ENCODE results near the gene ZBTB24. TPM values are rescaled to one million over a fixed set of nuclear protein-coding genes. Genes with fewer than 3 reads are reported as not detected.

The ZBTB24 gene
- total and polyA plus RNA-seq, 4 donors = 1.2 to 3.9 (median 2.2) TPM

DNA sequence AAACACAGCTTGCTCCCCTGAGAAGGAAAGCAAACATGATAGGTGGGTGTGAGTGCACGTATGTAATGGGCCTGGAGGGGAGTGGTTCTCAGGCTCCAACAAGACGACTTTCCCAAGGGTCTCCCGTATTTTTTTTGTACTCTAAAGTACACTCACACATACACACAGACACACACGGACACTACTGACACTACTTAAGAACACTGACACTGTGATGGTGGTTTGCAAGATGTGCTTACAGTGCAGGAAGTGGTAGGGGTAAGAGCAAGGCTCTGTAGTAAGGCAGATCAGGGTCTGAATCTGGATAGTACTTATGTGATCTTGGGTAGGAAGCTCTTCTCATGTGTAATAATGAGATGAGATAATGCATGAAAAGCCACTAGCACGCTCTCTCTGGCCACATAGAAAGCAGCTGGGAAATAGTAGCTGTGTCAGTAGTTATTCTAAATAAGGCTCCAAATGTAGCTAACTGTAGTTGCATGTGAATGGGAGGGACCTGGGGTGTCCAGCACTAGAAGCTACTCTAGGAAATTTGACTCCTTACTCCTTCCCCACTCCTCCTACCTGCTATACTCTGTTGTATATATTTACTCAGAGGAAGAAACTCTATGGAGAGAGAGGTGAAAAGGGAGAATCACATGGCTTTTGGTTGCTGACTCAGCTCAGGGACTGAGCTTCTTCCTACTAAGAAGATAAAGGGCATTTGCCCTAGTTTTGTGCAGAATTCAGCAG is 8.4 kb upstream of the ZBTB24 start:
- H3K27ac ChIP-seq (ENCODE audit: low read depth in 1 of 2, low read length in 2 of 2) = no peak overlapping the region
- TF ChIP-seq, protein P1, sequence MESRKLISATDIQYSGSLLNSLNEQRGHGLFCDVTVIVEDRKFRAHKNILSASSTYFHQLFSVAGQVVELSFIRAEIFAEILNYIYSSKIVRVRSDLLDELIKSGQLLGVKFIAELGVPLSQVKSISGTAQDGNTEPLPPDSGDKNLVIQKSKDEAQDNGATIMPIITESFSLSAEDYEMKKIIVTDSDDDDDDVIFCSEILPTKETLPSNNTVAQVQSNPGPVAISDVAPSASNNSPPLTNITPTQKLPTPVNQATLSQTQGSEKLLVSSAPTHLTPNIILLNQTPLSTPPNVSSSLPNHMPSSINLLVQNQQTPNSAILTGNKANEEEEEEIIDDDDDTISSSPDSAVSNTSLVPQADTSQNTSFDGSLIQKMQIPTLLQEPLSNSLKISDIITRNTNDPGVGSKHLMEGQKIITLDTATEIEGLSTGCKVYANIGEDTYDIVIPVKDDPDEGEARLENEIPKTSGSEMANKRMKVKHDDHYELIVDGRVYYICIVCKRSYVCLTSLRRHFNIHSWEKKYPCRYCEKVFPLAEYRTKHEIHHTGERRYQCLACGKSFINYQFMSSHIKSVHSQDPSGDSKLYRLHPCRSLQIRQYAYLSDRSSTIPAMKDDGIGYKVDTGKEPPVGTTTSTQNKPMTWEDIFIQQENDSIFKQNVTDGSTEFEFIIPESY (IDR thresholded peaks at IDR 0.05) = no peak
- TF ChIP-seq YY1 (IDR thresholded peaks at IDR 0.05) = no peak
- no peak for TF ChIP-seq RAD21 (IDR thresholded peaks at IDR 0.05)
- TF ChIP-seq TAF1 (conservative IDR thresholded peaks at IDR 0.05) = no peak
- no peak for TF ChIP-seq FOXA2 (IDR thresholded peaks at IDR 0.05)
- TF ChIP-seq, protein P2, sequence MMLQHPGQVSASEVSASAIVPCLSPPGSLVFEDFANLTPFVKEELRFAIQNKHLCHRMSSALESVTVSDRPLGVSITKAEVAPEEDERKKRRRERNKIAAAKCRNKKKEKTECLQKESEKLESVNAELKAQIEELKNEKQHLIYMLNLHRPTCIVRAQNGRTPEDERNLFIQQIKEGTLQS (IDR thresholded peaks at IDR 0.05) = no peak
- TF ChIP-seq EGR1 (IDR thresholded peaks at IDR 0.05; ENCODE audit: low read depth in 2 of 2) = no peak
- no peak for TF ChIP-seq HNF4G (IDR thresholded peaks at IDR 0.05)
- no peak for TF ChIP-seq FOXA1 (IDR thresholded peaks at IDR 0.05)
- TF ChIP-seq SP1 (IDR thresholded peaks at IDR 0.05) = no peak
- no peak for TF ChIP-seq JUND (IDR thresholded peaks at IDR 0.05)
- no peak for TF ChIP-seq RXRA (IDR thresholded peaks at IDR 0.05)
- TF ChIP-seq NR2F2 (IDR thresholded peaks at IDR 0.05) = no peak
- TF ChIP-seq GABPA (IDR thresholded peaks at IDR 0.05 in 1 of 2, conservative IDR thresholded peaks at IDR 0.05 in 1 of 2) = no peak
- TF ChIP-seq, protein P3, sequence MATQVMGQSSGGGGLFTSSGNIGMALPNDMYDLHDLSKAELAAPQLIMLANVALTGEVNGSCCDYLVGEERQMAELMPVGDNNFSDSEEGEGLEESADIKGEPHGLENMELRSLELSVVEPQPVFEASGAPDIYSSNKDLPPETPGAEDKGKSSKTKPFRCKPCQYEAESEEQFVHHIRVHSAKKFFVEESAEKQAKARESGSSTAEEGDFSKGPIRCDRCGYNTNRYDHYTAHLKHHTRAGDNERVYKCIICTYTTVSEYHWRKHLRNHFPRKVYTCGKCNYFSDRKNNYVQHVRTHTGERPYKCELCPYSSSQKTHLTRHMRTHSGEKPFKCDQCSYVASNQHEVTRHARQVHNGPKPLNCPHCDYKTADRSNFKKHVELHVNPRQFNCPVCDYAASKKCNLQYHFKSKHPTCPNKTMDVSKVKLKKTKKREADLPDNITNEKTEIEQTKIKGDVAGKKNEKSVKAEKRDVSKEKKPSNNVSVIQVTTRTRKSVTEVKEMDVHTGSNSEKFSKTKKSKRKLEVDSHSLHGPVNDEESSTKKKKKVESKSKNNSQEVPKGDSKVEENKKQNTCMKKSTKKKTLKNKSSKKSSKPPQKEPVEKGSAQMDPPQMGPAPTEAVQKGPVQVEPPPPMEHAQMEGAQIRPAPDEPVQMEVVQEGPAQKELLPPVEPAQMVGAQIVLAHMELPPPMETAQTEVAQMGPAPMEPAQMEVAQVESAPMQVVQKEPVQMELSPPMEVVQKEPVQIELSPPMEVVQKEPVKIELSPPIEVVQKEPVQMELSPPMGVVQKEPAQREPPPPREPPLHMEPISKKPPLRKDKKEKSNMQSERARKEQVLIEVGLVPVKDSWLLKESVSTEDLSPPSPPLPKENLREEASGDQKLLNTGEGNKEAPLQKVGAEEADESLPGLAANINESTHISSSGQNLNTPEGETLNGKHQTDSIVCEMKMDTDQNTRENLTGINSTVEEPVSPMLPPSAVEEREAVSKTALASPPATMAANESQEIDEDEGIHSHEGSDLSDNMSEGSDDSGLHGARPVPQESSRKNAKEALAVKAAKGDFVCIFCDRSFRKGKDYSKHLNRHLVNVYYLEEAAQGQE (IDR thresholded peaks at IDR 0.05) = no peak
- TF ChIP-seq CTCF (IDR thresholded peaks at IDR 0.05; ENCODE audit: low read depth, low read length, missing input control) = no peak
- TF ChIP-seq MAX (IDR thresholded peaks at IDR 0.05) = no peak
- no peak for DNase-seq (ENCODE audit: low spot score)

More for the DNA sequence above, 8.4 kb upstream of the ZBTB24 start:
- 73% methylated on average over 5 of the region's 5 CpGs for WGBS
- Histone ChIP-seq H3K9ac (ENCODE audit: low read depth in 1 of 2, low read length in 2 of 2) (no peak overlapping the region), H3K9me3 (ENCODE audit: control insufficient read depth in 4 of 4, low read length in 3 of 4) (no peaks in the 10 kb centered on the region), H3K36me3 (ENCODE audit: control insufficient read depth in 4 of 4, insufficient read depth in 3 of 4, low read depth in 1 of 4, low read length in 3 of 4) (no peaks in the 10 kb centered on the region), H3K4me1 (ENCODE audit: control insufficient read depth in 4 of 4, insufficient read depth in 4 of 4, low read length in 3 of 4) (peaks cover 0 to 1% (median 0%) of the 10 kb centered on the region in 4 donors), H3K4me3 (ENCODE audit: low read depth in 1 of 3, low read length in 3 of 3) (no peak overlapping the region), H3K27me3 (ENCODE audit: control insufficient read depth in 4 of 4, insufficient read depth in 4 of 4, low read length in 3 of 4) (no peaks in the 10 kb centered on the region)
